K562 (cell line): ENCODE measurements around the gene CHERP. TPM values are rescaled to one million over a fixed set of nuclear protein-coding genes. Genes with fewer than 3 reads are reported as not detected.

Source experiments
- ATAC-seq: fragments of 200-7000 bp; cut with Tn5 transposase; 3 replicates; pipeline ENCODE4 v1.9.1; 2020; ENCODE audit warnings: moderate library complexity
- BruUV-seq: library from RNA; stranded (reverse); fragments of 400-500 nt; replicated peaks from 2 replicates; lab custom pipeline; 2021; lab: Mats Ljungman, UMichigan
- CTCF ChIA-PET: fragments of 300-600 bp; formaldehyde crosslinking; extraction: SDS; loops from one replicate; lab custom pipeline; 2021; ENCODE audit warnings: low intra/inter-chr PET ratio; lab: Yijun Ruan, JAX
- POLR2A ChIA-PET: fragments of 300-600, 350-650 bp; sonication (Branson Sonifier 250); formaldehyde crosslinking; extraction: SDS; loops from one replicate; lab custom pipeline; 2021; ENCODE audit warnings: antibody characterized with exemption, inconsistent platforms; lab: Yijun Ruan, JAX
- DNase-seq, 4 experiments: peaks; one replicate each; pipeline versions ENCODE4 v3.0.0 to v3.0.0-alpha.2; 2011 to 2018; ENCODE audit warnings: low spot score in 3 of 4, mixed read lengths in 3 of 4; ENCODE audit errors: extremely low read depth in 1 of 4
- FAIRE-seq: peaks from 2 replicates; lab custom pipeline; 2011; peaks lifted over from hg19 to GRCh38; lab: Jason Lieb, UNC
- H2AFZ ChIP-seq: 2 replicates; pipeline ENCODE4 v1.6.0; 2011; ENCODE audit warnings: low read depth, low read length, control low read depth, inconsistent platforms
- H3K27ac ChIP-seq: fragments of 200-600 bp; 3 replicates; pipeline ENCODE4 v1.8.0; 2011; ENCODE audit warnings: low read depth, mild to moderate bottlenecking, control low read depth, inconsistent platforms, low read length, moderate library complexity, mixed read lengths; ENCODE audit errors: extremely low read depth
- H3K27me3 ChIP-seq, 2 experiments: fragments of 300-600 bp in 1 of 2; 2 replicates in 1 of 2; 3 replicates in 1 of 2; pipeline versions ENCODE4 v1.6.0 to v1.8.0; 2011; ENCODE audit warnings: inconsistent platforms in 2 of 2, low read length in 2 of 2, mild to moderate bottlenecking in 1 of 2, mixed read lengths in 1 of 2, moderate library complexity in 1 of 2; ENCODE audit not compliant: control insufficient read depth in 2 of 2, insufficient read depth in 2 of 2
- H3K36me3 ChIP-seq: fragments of 300-600 bp; 3 replicates; pipeline ENCODE4 v1.8.0; 2011; ENCODE audit warnings: mild to moderate bottlenecking, low read length, inconsistent platforms; ENCODE audit not compliant: control insufficient read depth, insufficient read depth
- H3K4me1 ChIP-seq, 2 experiments: fragments of 200-600 bp in 1 of 2; replicated peaks in 1 of 2; 2 replicates in 1 of 2; 3 replicates in 1 of 2; pipeline versions ENCODE4 v1.5.1 to v1.8.0; 2011; ENCODE audit warnings: inconsistent platforms in 2 of 2, low read length in 2 of 2, mild to moderate bottlenecking in 1 of 2, mixed read lengths in 1 of 2, moderate library complexity in 1 of 2; ENCODE audit not compliant: control insufficient read depth in 2 of 2, insufficient read depth in 2 of 2
- H3K4me2 ChIP-seq: 2 replicates; pipeline ENCODE4 v1.6.1; 2011; ENCODE audit warnings: low read length, control low read depth, inconsistent platforms, mixed read lengths; ENCODE audit not compliant: insufficient read depth
- H3K4me3 ChIP-seq: fragments of 200-600 bp; sonication (generic), shearing (Covaris generic); 2 replicates; pipeline ENCODE4 v1.5.1; 2016; ENCODE audit warnings: control low read depth, inconsistent platforms
- H3K79me2 ChIP-seq: fragments of 200-600 bp; 3 replicates; pipeline ENCODE4 v1.8.0; 2011; ENCODE audit warnings: low read length, inconsistent platforms; ENCODE audit not compliant: control insufficient read depth, insufficient read depth
- H3K9ac ChIP-seq, 2 experiments: 2 replicates each; pipeline versions ENCODE4 v1.6.0 to v1.6.1; 2011; ENCODE audit warnings: low read depth in 2 of 2, low read length in 2 of 2, control low read depth in 1 of 2, inconsistent platforms in 1 of 2, mild to moderate bottlenecking in 1 of 2, mixed read lengths in 1 of 2; ENCODE audit not compliant: insufficient read depth in 1 of 2
- H3K9me1 ChIP-seq: one replicate; pipeline ENCODE4 v1.6.0; 2011; ENCODE audit warnings: inconsistent platforms, mild to moderate bottlenecking, low read length, moderate library complexity; ENCODE audit not compliant: control insufficient read depth, insufficient read depth
- H3K9me3 ChIP-seq: replicated peaks from 2 replicates; pipeline ENCODE4 v1.5.1; 2011; ENCODE audit warnings: low read depth, low read length, inconsistent platforms; ENCODE audit not compliant: control insufficient read depth, insufficient read depth
- H4K20me1 ChIP-seq: replicated peaks from 2 replicates; pipeline ENCODE4 v1.6.1; 2011; ENCODE audit warnings: low read length, inconsistent platforms, mixed read lengths; ENCODE audit not compliant: control insufficient read depth, insufficient read depth
- GTF2E2 ChIP-seq: fragments of 200-800 bp; sonication (Bioruptor generic); IDR thresholded peaks from 2 replicates; pipeline ENCODE4 v1.6.1; 2016; ENCODE audit warnings: missing genetic modification characterization, missing compliant biosample characterization
- HDGF ChIP-seq: fragments of 450-650 bp; IDR thresholded peaks from 2 replicates; pipeline ENCODE4 v1.6.1; 2016
- HNRNPK ChIP-seq: fragments of 200-400 bp; formaldehyde crosslinking; IDR thresholded peaks from one replicate; pipeline ENCODE4 v1.6.1; 2018; ENCODE audit warnings: mild to moderate bottlenecking, low read depth, low read length; ENCODE audit not compliant: poor library complexity, severe bottlenecking
- NEUROD1 ChIP-seq: fragments of 150-350 bp; IDR thresholded peaks from 2 replicates; pipeline ENCODE4 v1.6.1; 2014; ENCODE audit warnings: borderline replicate concordance, low read length, low read depth; ENCODE audit not compliant: partially characterized antibody
- RNF219 ChIP-seq: fragments of 250-450 bp; sonication (Bioruptor Pico); IDR thresholded peaks from 2 replicates; pipeline ENCODE4 v1.5.0; 2022; ENCODE audit warnings: mild to moderate bottlenecking
- WGBS: fragments of 100-300 bp; shearing (Covaris generic); methylation state at CpG from one replicate; pipeline ENCODE4 v1.1.6; 2016; ENCODE audit warnings: low coverage, mixed read lengths; ENCODE audit not compliant: insufficient coverage; ENCODE audit errors: missing lambda C conversion rate; 5-methylcytosine and 5-hydroxymethylcytosine counted together
- in situ Hi-C: fragments of 300-500 bp; cut with MboI; formaldehyde crosslinking; loops from 4 replicates; pipeline ENCODE4 v1.15.0; 2018; ENCODE audit warnings: inconsistent platforms, mixed read lengths
- intact Hi-C: fragments of 100-400 bp; cut with micrococcal nuclease; formaldehyde crosslinking; loops from 2 replicates; pipeline ENCODE4 v1.14.2; 2022
- polyA plus RNA-seq, 8 experiments: library from polyadenylated mRNA; depleted of rRNA in 4 of 8; stranded (reverse) in 5 of 8; unstranded in 3 of 8; fragments of >200 nt; fragmentation: Nextera tagmentation in 2 of 8; fragmentation: Illumina TruSeq in 1 of 8; extraction: Ambion mirVana in 2 of 8; extraction: Trizol in 1 of 8; gene quantifications; 2 replicates each; pipeline versions ENCODE4 v1.2.1 to v1.2.3, GENCODE V29; 2011 to 2014; ENCODE audit warnings: inconsistent platforms in 1 of 8, missing spikeins in 1 of 8
- total RNA-seq, 7 experiments: library from RNA; depleted of rRNA in 6 of 7; stranded (reverse); fragments of >200 nt in 6 of 7; fragmentation: Illumina TruSeq in 2 of 7; extraction: Trizol in 2 of 7; gene quantifications; 2 replicates each; pipeline versions ENCODE4 v1.2.1 to v1.2.3, GENCODE V29; 2011 to 2021; ENCODE audit warnings: low replicate concordance in 1 of 7

CHERP gene
- total and polyA plus RNA-seq, 9 of the 15 experiments (the other 6 are each of a cell fraction or from before 2014, with no cell fraction given) = 0.60 to 85.1 (median 7.8) TPM

- H3K27me3 ChIP-seq = no peaks in the 10 kb centered on the region
- H3K79me2 ChIP-seq = no peaks in the 10 kb centered on the region
- DNase-seq (no peak), FAIRE-seq (no peak), ATAC-seq (no peak)
- POLR2A ChIA-PET = interaction anchor here (0.6 to 1.6 kb wide), 2 partner anchors 17 to 112 kb away, joined by 3 to 4 read pairs; partner anchors contain the start of gene MED26
- H3K9ac ChIP-seq = no peak overlapping the region
- no peak overlapping the region for H3K4me3 ChIP-seq
- H3K4me2 ChIP-seq = no peak overlapping the region
- peaks cover 9% of the 10 kb centered on the region; the same call in 1 of the 2 replicates for H4K20me1 ChIP-seq
- H3K36me3 ChIP-seq = peaks cover 73% of the 10 kb centered on the region
- H2AFZ ChIP-seq = no peak overlapping the region
- CTCF ChIA-PET = no interaction called here
- no TSS peak for BruUV-seq
- intact Hi-C loops = no loop called here
- in situ Hi-C loops = no loop called here
- H3K4me1 ChIP-seq = peaks cover 0 to 14% of the 10 kb centered on the region in 2 experiments; a peak in 1 of 5 replicates
- TF ChIP-seq HDGF (no peak), RNF219 (no peak), GTF2E2 (tag) (no peak), HNRNPK (no peak), NEUROD1 (no peak)
- H3K9me3 ChIP-seq = no peaks in the 10 kb centered on the region
- H3K9me1 ChIP-seq = no peaks in the 10 kb centered on the region
- H3K27ac ChIP-seq = no peak overlapping the region
- 84% methylated on average over 15 of the region's 15 CpGs for WGBS
Measured at GRCh38 chr19:16516381-16516780, 25.9 kb downstream of the CHERP start.
